Measurements from ENCODE around the gene SLC44A4. TPM values are rescaled to one million over a fixed set of nuclear protein-coding genes. Genes with fewer than 3 reads are reported as not detected.

Gene SLC44A4
- polyA plus RNA-seq, 1 of the 3 experiments (the other 2 are of a cell fraction) = 0.26 TPM

GRCh38 chr6:31877651-31878161 is 1.1 kb downstream of the SLC44A4 start (continued):
- TF ChIP-seq RFX5 (IDR thresholded peaks at IDR 0.05; ENCODE audit: low read length) (no peak), REST (IDR thresholded peaks at IDR 0.05; ENCODE audit: low read depth, low read length) (no peak)

GRCh38 chr6:31877125-31877650 is 1.6 kb downstream of the SLC44A4 start:
- Histone ChIP-seq H3K4me1 (ENCODE audit: control insufficient read depth in 1 of 2, insufficient read depth in 2 of 2, low read depth in 1 of 2, low read length in 1 of 2) (no peaks in the 10 kb centered on the region), H3K4me2 (no peak overlapping the region), H3K9me3 (no peaks in the 10 kb centered on the region), H3K9ac (no peak overlapping the region), H3K27ac (ENCODE audit: low read depth in 2 of 2, low read length in 1 of 2) (no peak overlapping the region), H3K27me3 (ENCODE audit: insufficient read depth) (no peaks in the 10 kb centered on the region), H3K36me3 (replicated peaks in 1 of 2; ENCODE audit: control insufficient read depth in 1 of 2, insufficient read depth in 2 of 2, low read length in 1 of 2) (peaks cover 0 to 23% of the 10 kb centered on the region in 2 experiments), H3F3A (replicated peaks; ENCODE audit: insufficient read depth) (peaks cover 3% of the 10 kb centered on the region), H2AFZ (ENCODE audit: low read depth) (no peak overlapping the region), H4K20me1 (ENCODE audit: insufficient read depth) (no peaks in the 10 kb centered on the region), H3K79me2 (ENCODE audit: insufficient read depth) (no peaks in the 10 kb centered on the region), H3K4me3 (ENCODE audit: low read depth in 2 of 2, low read length in 1 of 2) (no peak overlapping the region), H3K9me2 (no peaks in the 10 kb centered on the region)
- WGBS (ENCODE audit: low lambda C conversion rate) = 71% methylated on average over 1 of the region's 3 CpGs
- ChIA-PET CTCF (interaction anchor here (1.0 to 2.3 kb wide), 3 partner anchors 12 to 197 kb away, joined by 3 to 16 read pairs (median 5); no protein-coding TSS in a partner anchor), POLR2A (no interaction called here)
- peak; percentile 10 for DNase-seq
- TF ChIP-seq GATA2 (CRISPR knock-in tag; IDR thresholded peaks at IDR 0.05) (no peak), NRF1 (IDR thresholded peaks at IDR 0.05; ENCODE audit: low read depth, low read length) (no peak), USF1 (IDR thresholded peaks at IDR 0.05; ENCODE audit: borderline replicate concordance, low read depth) (no peak), TAF1 (IDR thresholded peaks at IDR 0.05; ENCODE audit: borderline replicate concordance, low read depth, low read length) (no peak), IRF3 (IDR thresholded peaks at IDR 0.05; ENCODE audit: low read depth, low read length) (no peak), NFIC (IDR thresholded peaks at IDR 0.05; ENCODE audit: borderline replicate concordance) (no peak), MAX (IDR thresholded peaks at IDR 0.05; ENCODE audit: low read depth) (no peak), ZBTB33 (IDR thresholded peaks at IDR 0.05; ENCODE audit: borderline replicate concordance, low read depth) (no peak), SIN3A (IDR thresholded peaks at IDR 0.05; ENCODE audit: borderline replicate concordance, low read depth, low read length) (no peak), SMC3 (IDR thresholded peaks at IDR 0.05; ENCODE audit: low read depth, low read length) (no peak), ELF1 (IDR thresholded peaks at IDR 0.05) (no peak)
